ENCODE measurements around the gene KCNA1.

Gene KCNA1

DNA sequence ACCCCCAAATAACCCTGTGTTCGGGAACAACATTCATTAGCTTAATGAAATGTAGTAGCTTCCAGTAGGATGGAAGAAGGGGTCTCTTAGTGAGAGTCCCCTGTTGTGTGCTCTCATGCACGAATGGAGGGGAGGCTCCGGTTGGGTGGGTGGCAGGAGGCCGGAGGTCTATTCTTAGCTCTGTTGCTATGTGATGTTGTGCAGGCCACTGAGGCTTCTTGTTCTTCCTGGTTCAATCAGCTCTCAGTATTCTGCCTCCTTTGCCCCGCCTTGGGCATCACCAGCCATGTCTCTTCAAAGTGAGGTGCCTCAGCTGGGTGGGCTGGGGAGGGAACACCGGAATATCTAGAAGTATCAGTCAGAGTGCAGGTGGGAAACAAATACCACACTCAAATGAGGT is 50.8 kb downstream of the KCNA1 start:
- DNase-seq (ENCODE audit: low read depth): no peak

DNA sequence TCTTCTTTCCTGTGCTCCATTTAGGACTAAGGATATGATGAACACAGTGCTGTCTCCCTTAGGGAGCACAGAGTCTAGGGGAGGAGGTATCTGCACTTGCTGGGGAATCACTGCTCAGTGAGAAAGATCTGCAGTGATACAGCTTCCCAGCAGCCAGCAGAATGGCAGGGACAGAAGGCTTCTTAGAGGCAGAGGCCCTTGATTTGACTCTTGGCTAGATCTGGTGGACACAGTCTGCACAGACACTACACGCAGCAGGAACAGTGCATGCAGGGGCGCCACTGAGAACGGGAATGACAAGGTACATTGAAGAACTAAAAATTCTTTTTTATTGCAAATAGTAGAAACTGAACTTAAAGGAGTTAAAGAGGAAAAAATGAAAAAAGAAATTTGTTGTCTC is 51.6 kb downstream of the KCNA1 start:
- no peak for DNase-seq (ENCODE audit: low read depth)

DNA sequence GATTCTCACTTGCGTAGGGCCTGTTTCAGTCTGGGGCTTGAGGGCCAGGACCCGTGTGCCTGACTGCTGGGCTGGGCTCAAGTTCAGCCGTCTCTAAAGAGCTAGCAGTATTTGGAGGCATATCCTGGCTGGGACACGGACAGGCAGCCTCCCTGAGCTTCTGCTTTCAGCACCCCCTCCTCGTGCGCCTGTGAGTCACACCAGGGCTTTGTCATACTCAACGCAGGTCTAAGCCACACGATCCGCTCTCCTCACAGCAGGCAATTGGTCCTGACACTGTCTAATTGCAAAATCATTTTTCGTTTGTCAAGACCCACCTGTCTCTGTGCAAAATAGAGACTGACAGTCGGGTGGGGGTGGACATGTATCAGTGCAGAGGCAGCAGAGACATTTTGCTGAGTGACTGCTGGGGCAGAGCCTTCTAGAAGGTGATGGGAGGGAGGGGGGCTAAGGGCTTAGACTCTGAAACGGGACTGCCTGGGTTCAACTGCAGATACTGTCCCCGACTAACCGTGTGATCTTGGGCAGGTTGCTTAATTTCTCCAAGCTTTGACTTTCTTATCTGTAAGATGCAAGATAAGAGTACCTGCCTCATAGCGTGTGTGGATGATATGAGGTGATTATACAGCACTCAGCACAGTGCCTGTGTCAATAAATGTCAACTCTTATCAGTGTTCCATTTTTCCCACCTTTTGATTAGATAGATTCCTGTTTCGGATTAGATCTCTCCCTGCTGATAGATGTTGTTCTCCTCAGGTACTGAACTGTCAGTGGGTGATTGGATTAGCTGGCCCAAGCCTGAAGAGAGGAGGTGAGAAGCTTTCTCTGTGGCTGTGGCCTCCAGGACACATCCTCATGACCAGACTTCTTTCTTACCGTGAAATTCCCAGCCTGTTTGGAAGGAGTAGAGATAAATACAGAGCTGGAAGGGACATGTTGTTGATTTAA is 53.1 kb downstream of the KCNA1 start:
- no peak for DNase-seq (ENCODE audit: low read depth)
